ENCODE measurements around the gene CKM. TPM values are rescaled to one million over a fixed set of nuclear protein-coding genes. Genes with fewer than 3 reads are reported as not detected.

Gene CKM
- total and polyA plus RNA-seq, 10 of the 15 experiments (the other 5 are each of a cell fraction or from before 2014, with no cell fraction given): 0.08 to 0.14 (median 0.13) TPM; not detected in 5

DNA sequence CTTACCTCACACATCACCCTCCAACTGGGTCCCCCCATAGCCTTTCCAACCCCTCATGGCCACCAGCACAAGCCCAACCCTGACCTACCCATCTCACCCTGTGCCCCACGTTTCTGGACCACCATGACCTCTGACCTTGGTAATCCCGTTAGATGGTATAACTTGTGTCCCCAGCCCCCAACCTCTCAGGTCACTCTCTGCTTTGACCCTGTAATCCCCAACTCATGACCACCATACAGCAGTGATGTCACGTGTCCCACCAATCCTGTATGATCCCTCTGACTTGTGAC, 26.4 kb upstream of the CKM start:
- ChIA-PET POLR2A (no interaction called here), RAD21 (ENCODE audit: unreplicated experiment) (no interaction called here), SMC1A (ENCODE audit: uncharacterized antibody, unreplicated experiment) (no interaction called here), CTCF (no interaction called here)
- Histone ChIP-seq H3K9ac (ENCODE audit: control insufficient read depth, insufficient read depth, low read length) (no peak overlapping the region), H3K4me3 (no peak overlapping the region), H2AFZ (ENCODE audit: control insufficient read depth, low read depth, low read length) (no peak overlapping the region), H3K36me3 (ENCODE audit: control insufficient read depth in 2 of 2, insufficient read depth in 2 of 2, low read length in 1 of 2) (peaks cover 0 to 4% of the 10 kb centered on the region in 2 experiments), H3K27me3 (replicated peaks in 1 of 2; ENCODE audit: control insufficient read depth in 2 of 2, insufficient read depth in 2 of 2, low read length in 1 of 2) (no peaks in the 10 kb centered on the region), H3K79me2 (ENCODE audit: control insufficient read depth, insufficient read depth, low read length) (no peaks in the 10 kb centered on the region), H3K27ac (ENCODE audit: control insufficient read depth, insufficient read depth) (no peak overlapping the region), H3K9me3 (replicated peaks; ENCODE audit: control insufficient read depth, insufficient read depth, low read length) (no peaks in the 10 kb centered on the region), H4K20me1 (ENCODE audit: control insufficient read depth, insufficient read depth) (no peaks in the 10 kb centered on the region), H3K4me1 (ENCODE audit: control insufficient read depth, insufficient read depth, low read length) (no peaks in the 10 kb centered on the region), H3K4me2 (ENCODE audit: control insufficient read depth, insufficient read depth) (no peak overlapping the region)
- DNase-seq (ENCODE audit: low read depth, low spot score): no peak
- in situ Hi-C loops (cut with MboI): no loop called here
- intact Hi-C loops (cut with micrococcal nuclease; ENCODE audit: unreplicated experiment): no loop called here
- TF ChIP-seq SIN3A (IDR thresholded peaks at IDR 0.05; ENCODE audit: low read depth, low read length) (no peak), NR2C2 (IDR thresholded peaks at IDR 0.05; ENCODE audit: borderline replicate concordance, control insufficient read depth, insufficient read length, low read depth) (peak; percentile 13), MYB (IDR thresholded peaks at IDR 0.05; ENCODE audit: borderline replicate concordance, low read depth, low read length) (no peak)
- TF ChIP-seq, protein P1, sequence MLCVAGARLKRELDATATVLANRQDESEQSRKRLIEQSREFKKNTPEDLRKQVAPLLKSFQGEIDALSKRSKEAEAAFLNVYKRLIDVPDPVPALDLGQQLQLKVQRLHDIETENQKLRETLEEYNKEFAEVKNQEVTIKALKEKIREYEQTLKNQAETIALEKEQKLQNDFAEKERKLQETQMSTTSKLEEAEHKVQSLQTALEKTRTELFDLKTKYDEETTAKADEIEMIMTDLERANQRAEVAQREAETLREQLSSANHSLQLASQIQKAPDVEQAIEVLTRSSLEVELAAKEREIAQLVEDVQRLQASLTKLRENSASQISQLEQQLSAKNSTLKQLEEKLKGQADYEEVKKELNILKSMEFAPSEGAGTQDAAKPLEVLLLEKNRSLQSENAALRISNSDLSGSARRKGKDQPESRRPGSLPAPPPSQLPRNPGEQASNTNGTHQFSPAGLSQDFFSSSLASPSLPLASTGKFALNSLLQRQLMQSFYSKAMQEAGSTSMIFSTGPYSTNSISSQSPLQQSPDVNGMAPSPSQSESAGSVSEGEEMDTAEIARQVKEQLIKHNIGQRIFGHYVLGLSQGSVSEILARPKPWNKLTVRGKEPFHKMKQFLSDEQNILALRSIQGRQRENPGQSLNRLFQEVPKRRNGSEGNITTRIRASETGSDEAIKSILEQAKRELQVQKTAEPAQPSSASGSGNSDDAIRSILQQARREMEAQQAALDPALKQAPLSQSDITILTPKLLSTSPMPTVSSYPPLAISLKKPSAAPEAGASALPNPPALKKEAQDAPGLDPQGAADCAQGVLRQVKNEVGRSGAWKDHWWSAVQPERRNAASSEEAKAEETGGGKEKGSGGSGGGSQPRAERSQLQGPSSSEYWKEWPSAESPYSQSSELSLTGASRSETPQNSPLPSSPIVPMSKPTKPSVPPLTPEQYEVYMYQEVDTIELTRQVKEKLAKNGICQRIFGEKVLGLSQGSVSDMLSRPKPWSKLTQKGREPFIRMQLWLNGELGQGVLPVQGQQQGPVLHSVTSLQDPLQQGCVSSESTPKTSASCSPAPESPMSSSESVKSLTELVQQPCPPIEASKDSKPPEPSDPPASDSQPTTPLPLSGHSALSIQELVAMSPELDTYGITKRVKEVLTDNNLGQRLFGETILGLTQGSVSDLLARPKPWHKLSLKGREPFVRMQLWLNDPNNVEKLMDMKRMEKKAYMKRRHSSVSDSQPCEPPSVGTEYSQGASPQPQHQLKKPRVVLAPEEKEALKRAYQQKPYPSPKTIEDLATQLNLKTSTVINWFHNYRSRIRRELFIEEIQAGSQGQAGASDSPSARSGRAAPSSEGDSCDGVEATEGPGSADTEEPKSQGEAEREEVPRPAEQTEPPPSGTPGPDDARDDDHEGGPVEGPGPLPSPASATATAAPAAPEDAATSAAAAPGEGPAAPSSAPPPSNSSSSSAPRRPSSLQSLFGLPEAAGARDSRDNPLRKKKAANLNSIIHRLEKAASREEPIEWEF (IDR thresholded peaks at IDR 0.05; ENCODE audit: insufficient replicate concordance, low read depth, low read length): no peak
- TF ChIP-seq, protein P2, sequence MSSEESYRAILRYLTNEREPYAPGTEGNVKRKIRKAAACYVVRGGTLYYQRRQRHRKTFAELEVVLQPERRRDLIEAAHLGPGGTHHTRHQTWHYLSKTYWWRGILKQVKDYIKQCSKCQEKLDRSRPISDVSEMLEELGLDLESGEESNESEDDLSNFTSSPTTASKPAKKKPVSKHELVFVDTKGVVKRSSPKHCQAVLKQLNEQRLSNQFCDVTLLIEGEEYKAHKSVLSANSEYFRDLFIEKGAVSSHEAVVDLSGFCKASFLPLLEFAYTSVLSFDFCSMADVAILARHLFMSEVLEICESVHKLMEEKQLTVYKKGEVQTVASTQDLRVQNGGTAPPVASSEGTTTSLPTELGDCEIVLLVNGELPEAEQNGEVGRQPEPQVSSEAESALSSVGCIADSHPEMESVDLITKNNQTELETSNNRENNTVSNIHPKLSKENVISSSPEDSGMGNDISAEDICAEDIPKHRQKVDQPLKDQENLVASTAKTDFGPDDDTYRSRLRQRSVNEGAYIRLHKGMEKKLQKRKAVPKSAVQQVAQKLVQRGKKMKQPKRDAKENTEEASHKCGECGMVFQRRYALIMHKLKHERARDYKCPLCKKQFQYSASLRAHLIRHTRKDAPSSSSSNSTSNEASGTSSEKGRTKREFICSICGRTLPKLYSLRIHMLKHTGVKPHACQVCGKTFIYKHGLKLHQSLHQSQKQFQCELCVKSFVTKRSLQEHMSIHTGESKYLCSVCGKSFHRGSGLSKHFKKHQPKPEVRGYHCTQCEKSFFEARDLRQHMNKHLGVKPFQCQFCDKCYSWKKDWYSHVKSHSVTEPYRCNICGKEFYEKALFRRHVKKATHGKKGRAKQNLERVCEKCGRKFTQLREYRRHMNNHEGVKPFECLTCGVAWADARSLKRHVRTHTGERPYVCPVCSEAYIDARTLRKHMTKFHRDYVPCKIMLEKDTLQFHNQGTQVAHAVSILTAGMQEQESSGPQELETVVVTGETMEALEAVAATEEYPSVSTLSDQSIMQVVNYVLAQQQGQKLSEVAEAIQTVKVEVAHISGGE (CRISPR knock-in tag; IDR thresholded peaks at IDR 0.05): no peak
- WGBS (ENCODE audit: insufficient coverage, insufficient replicate concordance, low lambda C conversion rate, missing lambda C conversion rate): 35% methylated on average over 3 of the region's 3 CpGs
- no peak for ATAC-seq
- FAIRE-seq: no peak
- no TSS peak for BruUV-seq (replicated peaks)
